Bronchial epithelial cell (primary cell): Measurements from ENCODE around the gene NFE2L2. TPM values are rescaled to one million over a fixed set of nuclear protein-coding genes. Genes with fewer than 3 reads are reported as not detected.
"Not testable (repeated sequence)": the region's sequence is repeated elsewhere in the genome, so short reads cannot be mapped to it uniquely, and the experiment has no call there.

ENCODE experiments used
- DNase-seq: peaks from one replicate; pipeline ENCODE4 v3.0.0-alpha.2; 2010; ENCODE audit warnings: low read depth
- FAIRE-seq: peaks from 2 replicates; lab custom pipeline; 2011; peaks lifted over from hg19 to GRCh38; lab: Jason Lieb, UNC
- H3K27me3 ChIP-seq: 2 replicates; pipeline ENCODE4 v1.5.1; 2011; ENCODE audit warnings: low read length; ENCODE audit not compliant: control insufficient read depth, insufficient read depth
- H3K36me3 ChIP-seq: 2 replicates; pipeline ENCODE4 v1.5.1; 2011; ENCODE audit warnings: low read length; ENCODE audit not compliant: control insufficient read depth, insufficient read depth
- H3K4me3 ChIP-seq: 2 replicates; pipeline ENCODE4 v1.5.1; 2011; ENCODE audit warnings: mild to moderate bottlenecking, low read depth, low read length, control low read depth
- CTCF ChIP-seq: IDR thresholded peaks from 2 replicates; pipeline ENCODE4 v1.5.1; 2011; ENCODE audit warnings: mild to moderate bottlenecking, moderate library complexity, low read length, control low read depth, inconsistent platforms; ENCODE audit not compliant: insufficient read depth, severe bottlenecking
- total RNA-seq: library from RNA; depleted of rRNA; stranded (reverse); fragments of >200 nt; gene quantifications from 2 replicates; pipeline ENCODE4 v1.2.1, GENCODE V29; 2014

Gene NFE2L2
- total RNA-seq, 1 donor from 2014 or later = 64.5 TPM

- H3K36me3 ChIP-seq = no peaks in the 10 kb centered on the region
- FAIRE-seq (no peak), DNase-seq (no peak)
- no peak for TF ChIP-seq CTCF
- H3K27me3 ChIP-seq = no peaks in the 10 kb centered on the region
- H3K4me3 ChIP-seq = no peak overlapping the region
Measured at GRCh38 chr2:177192788-177193187, 71.7 kb downstream of the NFE2L2 start.

GRCh38 chr2:177190941-177191340, 73.6 kb downstream of the NFE2L2 start:
- no peaks in the 10 kb centered on the region for H3K27me3 ChIP-seq
- no peak for DNase-seq
- no peak overlapping the region for H3K4me3 ChIP-seq
- TF ChIP-seq CTCF = no peak
- FAIRE-seq = no peak
- no peaks in the 10 kb centered on the region for H3K36me3 ChIP-seq

- H3K36me3 ChIP-seq = no peaks in the 10 kb centered on the region
- FAIRE-seq (no peak), DNase-seq (no peak)
- no peak overlapping the region for H3K4me3 ChIP-seq
- no peaks in the 10 kb centered on the region for H3K27me3 ChIP-seq
- TF ChIP-seq CTCF = no peak
Measured at GRCh38 chr2:177188482-177189469, 75.8 kb downstream of the NFE2L2 start.

- peak; percentile 52 for DNase-seq
- Histone ChIP-seq H3K36me3 (no peaks in the 10 kb centered on the region), H3K4me3 (no peak overlapping the region), H3K27me3 (no peaks in the 10 kb centered on the region)
- TF ChIP-seq CTCF = no peak
- FAIRE-seq = no peak
Measured at GRCh38 chr2:177187631-177188312, 76.8 kb downstream of the NFE2L2 start.

GRCh38 chr2:177186038-177186437, 78.5 kb downstream of the NFE2L2 start:
- DNase-seq, FAIRE-seq, H3K27me3 ChIP-seq, H3K36me3 ChIP-seq, H3K4me3 ChIP-seq: not testable (repeated sequence)

- FAIRE-seq = no peak
- DNase-seq = no peak
- no peak for TF ChIP-seq CTCF
Measured at GRCh38 chr2:177184606-177185005, 79.9 kb downstream of the NFE2L2 start.

More at GRCh38 chr2:177184606-177185005, 79.9 kb downstream of the NFE2L2 start:
- Histone ChIP-seq H3K27me3 (no peaks in the 10 kb centered on the region), H3K4me3 (no peak overlapping the region), H3K36me3 (no peaks in the 10 kb centered on the region)
